K562 (cell line): ENCODE results near the gene DNAJC2. TPM values are rescaled to one million over a fixed set of nuclear protein-coding genes. Genes with fewer than 3 reads are reported as not detected.

ENCODE experiments used
- CBX1 ChIP-seq: sonication (generic); IDR thresholded peaks from 2 replicates; pipeline ENCODE4 v1.6.1; 2016; ENCODE audit warnings: antibody characterized with exemption, low read depth, mild to moderate bottlenecking
- HNRNPK ChIP-seq: fragments of 200-400 bp; formaldehyde crosslinking; IDR thresholded peaks from one replicate; pipeline ENCODE4 v1.6.1; 2018; ENCODE audit warnings: mild to moderate bottlenecking, low read depth, low read length; ENCODE audit not compliant: poor library complexity, severe bottlenecking
- KDM5B ChIP-seq: fragments of 200-600 bp; sonication (generic); IDR thresholded peaks from 2 replicates; pipeline ENCODE4 v1.6.1; 2012; ENCODE audit warnings: low read depth, mild to moderate bottlenecking, moderate library complexity, low read length, control low read depth, inconsistent platforms; ENCODE audit not compliant: insufficient replicate concordance
- MYC ChIP-seq, 2 experiments: fragments of 250-450 bp in 1 of 2; sonication (Bioruptor Pico) in 1 of 2; IDR thresholded peaks; 2 replicates each; pipeline versions ENCODE4 v1.5.1 to v1.6.1; 2012 to 2021; ENCODE audit warnings: low read depth in 2 of 2, borderline replicate concordance in 1 of 2, improper control_type of control experiment in 1 of 2, low read length in 1 of 2, mild to moderate bottlenecking in 1 of 2, moderate library complexity in 1 of 2
- NFATC3 ChIP-seq: fragments of 450-650 bp; IDR thresholded peaks from 2 replicates; pipeline ENCODE4 v1.6.1; 2017; ENCODE audit warnings: mild to moderate bottlenecking
- PCBP2 ChIP-seq: fragments of 200-400 bp; formaldehyde crosslinking; IDR thresholded peaks from 2 replicates; pipeline ENCODE4 v1.6.1; 2018; ENCODE audit warnings: low read length, low read depth, mild to moderate bottlenecking, moderate library complexity; ENCODE audit not compliant: poor library complexity, severe bottlenecking
- PML ChIP-seq: IDR thresholded peaks from 2 replicates; pipeline ENCODE4 v1.6.1; 2012; ENCODE audit warnings: low read length, inconsistent platforms
- RBFOX2 ChIP-seq: fragments of 200-400 bp; formaldehyde crosslinking; IDR thresholded peaks from 2 replicates; pipeline ENCODE4 v1.6.1; 2017; ENCODE audit warnings: low read depth, mild to moderate bottlenecking, low read length, moderate library complexity
- RFX1 ChIP-seq: fragments of 450-650 bp; IDR thresholded peaks from 2 replicates; pipeline ENCODE4 v1.6.1; 2016; ENCODE audit warnings: mild to moderate bottlenecking, moderate library complexity
- SAFB2 ChIP-seq: fragments of 200-400 bp; formaldehyde crosslinking; IDR thresholded peaks from 2 replicates; pipeline ENCODE4 v1.6.1; 2018; ENCODE audit warnings: borderline replicate concordance, low read length, low read depth, moderate library complexity; ENCODE audit not compliant: severe bottlenecking
- SETDB1 ChIP-seq: IDR thresholded peaks from one replicate; pipeline ENCODE4 v1.6.1; 2012; ENCODE audit warnings: low read length, control low read depth, inconsistent platforms
- SMARCA4 ChIP-seq: fragments of 450-650 bp; IDR thresholded peaks from 2 replicates; pipeline ENCODE4 v1.6.1; 2016
- SMARCA5 ChIP-seq: fragments of 450-650 bp; IDR thresholded peaks from 2 replicates; pipeline ENCODE4 v1.6.1; 2016
- SRF ChIP-seq, 2 experiments: fragments of 250-450, 450-650 bp in 1 of 2; sonication (Bioruptor Pico) in 1 of 2; sonication (generic) in 1 of 2; formaldehyde crosslinking; IDR thresholded peaks; 2 replicates each; pipeline versions ENCODE4 v1.5.0 to v1.5.1; 2020 to 2022; ENCODE audit warnings: mild to moderate bottlenecking in 1 of 2, missing genetic modification reagents in 1 of 2
- SUPT5H ChIP-seq: fragments of 450-650 bp; IDR thresholded peaks from 2 replicates; pipeline ENCODE4 v1.6.1; 2016
- TAF1 ChIP-seq: IDR thresholded peaks from 2 replicates; pipeline ENCODE4 v1.6.1; 2011; ENCODE audit warnings: mild to moderate bottlenecking, low read length, moderate library complexity; ENCODE audit not compliant: insufficient read depth, control insufficient read depth, severe bottlenecking; ENCODE audit errors: extremely low read depth
- ZNF318 ChIP-seq, 2 experiments: fragments of 450-650 bp; IDR thresholded peaks; 2 replicates each; pipeline ENCODE4 v1.6.1; 2016; ENCODE audit warnings: mild to moderate bottlenecking in 2 of 2, borderline replicate concordance in 1 of 2, low read depth in 1 of 2, moderate library complexity in 1 of 2
- ZNF384 ChIP-seq: IDR thresholded peaks from 2 replicates; pipeline ENCODE4 v1.6.1; 2012; ENCODE audit warnings: low read depth, low read length, improper control_type of control experiment
- polyA plus RNA-seq, 8 experiments: library from polyadenylated mRNA; depleted of rRNA in 4 of 8; stranded (reverse) in 5 of 8; unstranded in 3 of 8; fragments of >200 nt; fragmentation: Nextera tagmentation in 2 of 8; fragmentation: Illumina TruSeq in 1 of 8; extraction: Ambion mirVana in 2 of 8; extraction: Trizol in 1 of 8; gene quantifications; 2 replicates each; pipeline versions ENCODE4 v1.2.1 to v1.2.3, GENCODE V29; 2011 to 2014; ENCODE audit warnings: inconsistent platforms in 1 of 8, missing spikeins in 1 of 8
- total RNA-seq, 7 experiments: library from RNA; depleted of rRNA in 6 of 7; stranded (reverse); fragments of >200 nt in 6 of 7; fragmentation: Illumina TruSeq in 2 of 7; extraction: Trizol in 2 of 7; gene quantifications; 2 replicates each; pipeline versions ENCODE4 v1.2.1 to v1.2.3, GENCODE V29; 2011 to 2021; ENCODE audit warnings: low replicate concordance in 1 of 7
- TF ChIP-seq, protein P1 (sequence below): fragments of 450-650 bp; IDR thresholded peaks from 2 replicates; pipeline ENCODE4 v1.6.1; 2016

The DNAJC2 gene
- total and polyA plus RNA-seq, 9 of the 15 experiments (the other 6 are each of a cell fraction or from before 2014, with no cell fraction given) = 40.2 to 157 (median 92.1) TPM

- TF ChIP-seq PCBP2 = no peak
- TF ChIP-seq TAF1 = no peak
- TF ChIP-seq SUPT5H = no peak
- peak; percentile 72 for TF ChIP-seq SMARCA4
- no peak for TF ChIP-seq NFATC3
- TF ChIP-seq, protein P1, sequence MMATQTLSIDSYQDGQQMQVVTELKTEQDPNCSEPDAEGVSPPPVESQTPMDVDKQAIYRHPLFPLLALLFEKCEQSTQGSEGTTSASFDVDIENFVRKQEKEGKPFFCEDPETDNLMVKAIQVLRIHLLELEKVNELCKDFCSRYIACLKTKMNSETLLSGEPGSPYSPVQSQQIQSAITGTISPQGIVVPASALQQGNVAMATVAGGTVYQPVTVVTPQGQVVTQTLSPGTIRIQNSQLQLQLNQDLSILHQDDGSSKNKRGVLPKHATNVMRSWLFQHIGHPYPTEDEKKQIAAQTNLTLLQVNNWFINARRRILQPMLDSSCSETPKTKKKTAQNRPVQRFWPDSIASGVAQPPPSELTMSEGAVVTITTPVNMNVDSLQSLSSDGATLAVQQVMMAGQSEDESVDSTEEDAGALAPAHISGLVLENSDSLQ = 0 out of 2 replicates have a peak, but pooled peaks have one; percentile 20
- 0 out of 2 replicates have a peak, but pooled peaks have one; percentile 42 for TF ChIP-seq RBFOX2
- TF ChIP-seq SAFB2 = no peak
- no peak for TF ChIP-seq SMARCA5
- TF ChIP-seq MYC (IDR thresholded peaks at IDR 0.05; ENCODE audit: low read depth, low read length) = no peak
- no peak for TF ChIP-seq MYC (CRISPR knock-in tag; IDR thresholded peaks at IDR 0.05; ENCODE audit: borderline replicate concordance, low read depth)
- no peak for TF ChIP-seq HNRNPK
- no peak for TF ChIP-seq SRF (CRISPR knock-in tag; IDR thresholded peaks at IDR 0.05)
- no peak for TF ChIP-seq CBX1
- 0 out of 2 replicates have a peak, but pooled peaks have one; percentile 3 for TF ChIP-seq RFX1
- no peak for TF ChIP-seq KDM5B
- TF ChIP-seq ZNF318 (IDR thresholded peaks at IDR 0.05; ENCODE audit: borderline replicate concordance in 1 of 2, low read depth in 1 of 2) = 0 out of 4 replicates have a peak, but pooled peaks of 1 of the 2 experiments have one; percentile 23
- peak; percentile 97 for TF ChIP-seq ZNF384
- TF ChIP-seq PML = peak; percentile 40; the same call in 1 of the 2 replicates
- TF ChIP-seq SETDB1 = no peak
These were observed 34.9 kb upstream of the DNAJC2 start (continued) for GRCh38 chr7:103379270-103379975.
